ENCODE data around the gene PAM.
A peak's percentile ranks its signal among the peaks of the same experiment; 100 is the strongest.

PAM gene

GRCh38 chr5:102815540-102816332 lies 60.6 kb downstream of the PAM start:
- DNase-seq = peak; percentile 60

- no peak for DNase-seq
Measured at GRCh38 chr5:102818345-102818744, 63.2 kb downstream of the PAM start.

DNA sequence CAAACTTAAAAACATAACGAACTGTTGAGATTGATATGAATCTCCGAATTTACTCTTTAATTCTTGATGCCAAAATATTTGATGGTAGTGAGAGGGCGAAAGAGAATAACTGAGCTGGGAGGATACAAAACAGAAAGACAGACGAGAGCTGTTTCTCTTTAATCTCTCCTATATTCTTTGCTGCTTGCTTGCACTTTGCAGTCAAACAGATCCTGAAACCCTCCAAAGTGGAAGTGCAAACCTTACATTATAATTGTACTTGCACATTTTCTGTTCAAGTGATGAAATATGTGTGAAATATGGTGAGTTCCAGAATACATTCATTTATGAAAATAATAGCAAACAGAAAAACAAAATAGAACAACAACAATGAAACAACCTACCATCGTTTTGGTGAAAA lies 63.8 kb downstream of the PAM start:
- no peak for DNase-seq

DNA sequence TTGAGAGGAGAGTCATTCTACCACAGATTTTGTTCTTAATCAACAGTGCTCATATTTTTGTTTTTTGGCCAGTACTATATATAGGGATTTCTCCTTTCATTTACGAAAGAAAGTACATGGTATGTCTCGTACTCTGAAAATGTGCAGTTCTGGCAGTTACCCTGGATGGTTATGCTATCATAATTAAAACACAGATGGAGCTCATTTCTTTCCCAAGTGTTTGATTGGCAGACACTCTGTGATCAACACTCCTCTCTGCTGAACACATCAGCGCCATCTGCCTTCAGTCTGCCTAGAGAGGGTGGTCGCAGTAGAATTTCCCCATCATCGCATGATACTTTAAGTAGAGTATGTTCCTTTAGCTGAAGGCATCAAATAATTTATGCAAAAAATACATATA lies 64.5 kb downstream of the PAM start:
- no peak for DNase-seq

DNA sequence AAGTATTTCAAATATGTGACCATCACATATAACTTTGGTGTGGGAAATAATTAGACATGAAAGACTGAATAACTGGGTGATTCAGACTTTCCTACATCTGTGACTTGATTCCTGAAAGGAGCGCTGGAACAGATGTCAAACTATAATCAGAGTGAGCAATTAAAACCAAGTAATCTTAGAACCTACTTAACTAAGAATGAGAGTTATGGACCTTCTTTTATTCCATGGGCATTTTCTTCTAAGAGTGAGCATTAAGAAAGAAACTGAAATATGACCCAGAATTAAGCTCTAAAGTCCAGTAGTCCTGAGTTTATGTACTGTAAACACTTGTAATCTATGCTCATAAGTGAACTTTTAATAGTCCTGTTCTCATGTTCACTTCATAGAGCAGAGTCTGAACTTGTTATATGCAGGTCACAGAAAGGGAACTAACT lies 68.4 kb downstream of the PAM start:
- peak; percentile 7 for DNase-seq

DNA sequence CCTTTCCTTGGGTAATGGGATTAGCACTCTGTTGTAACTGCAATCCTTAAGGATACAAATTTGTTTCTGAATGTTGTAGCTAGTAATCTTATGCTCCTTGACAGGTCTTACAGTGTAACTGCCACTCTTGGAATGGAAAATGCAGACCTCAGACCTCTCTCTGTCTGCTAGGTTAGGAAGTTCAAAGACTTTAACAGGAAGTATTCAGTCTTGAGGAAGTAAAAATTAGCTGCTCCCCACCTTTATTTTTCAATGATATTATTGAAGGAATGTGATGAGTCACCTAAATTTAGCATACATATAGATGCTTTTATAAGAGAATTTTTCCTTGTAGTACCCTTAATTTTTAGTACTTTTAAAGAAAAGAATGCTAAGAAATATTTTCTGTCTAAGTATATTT lies 71.5 kb downstream of the PAM start:
- peak; percentile 7 for DNase-seq

DNA sequence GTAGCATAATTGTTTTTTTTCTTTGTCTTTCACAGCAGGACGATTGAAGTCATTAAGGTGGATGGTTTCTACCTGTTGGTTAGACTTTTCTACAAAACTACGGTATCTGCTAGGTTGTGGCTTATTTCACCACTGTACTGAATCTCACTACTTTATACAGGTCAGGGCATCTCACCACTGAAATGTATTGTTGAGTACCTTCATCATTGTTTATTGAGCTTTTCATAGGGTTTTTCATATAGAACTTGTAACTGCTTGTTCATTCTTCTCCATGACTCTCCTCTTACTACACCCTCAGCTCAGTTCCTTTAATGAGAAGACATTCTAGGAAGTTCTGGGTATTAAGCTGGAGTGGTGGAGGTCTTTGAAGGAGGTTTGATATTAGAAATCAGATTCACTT lies 75.1 kb downstream of the PAM start:
- DNase-seq = no peak

DNA sequence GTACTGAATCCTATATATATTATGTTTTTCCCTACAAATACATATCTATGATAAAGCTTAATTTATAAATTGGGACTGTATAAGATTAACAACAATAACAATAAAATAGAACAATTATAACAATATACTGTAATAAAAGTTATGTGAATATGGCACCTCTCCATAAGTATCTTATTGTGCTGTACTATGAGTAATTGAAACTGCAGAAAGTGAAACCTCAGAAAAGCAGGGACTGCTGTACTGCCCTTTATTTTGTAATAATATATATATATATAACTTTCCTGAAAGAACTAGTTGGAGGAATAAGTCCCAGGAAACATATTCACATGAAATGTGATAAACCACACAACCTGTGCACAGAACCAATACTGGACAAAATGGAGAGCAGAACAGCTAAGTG lies 77.3 kb downstream of the PAM start:
- peak; percentile 10 for DNase-seq

- DNase-seq = no peak
Measured at GRCh38 chr5:102833146-102833545, 78.0 kb downstream of the PAM start.

DNA sequence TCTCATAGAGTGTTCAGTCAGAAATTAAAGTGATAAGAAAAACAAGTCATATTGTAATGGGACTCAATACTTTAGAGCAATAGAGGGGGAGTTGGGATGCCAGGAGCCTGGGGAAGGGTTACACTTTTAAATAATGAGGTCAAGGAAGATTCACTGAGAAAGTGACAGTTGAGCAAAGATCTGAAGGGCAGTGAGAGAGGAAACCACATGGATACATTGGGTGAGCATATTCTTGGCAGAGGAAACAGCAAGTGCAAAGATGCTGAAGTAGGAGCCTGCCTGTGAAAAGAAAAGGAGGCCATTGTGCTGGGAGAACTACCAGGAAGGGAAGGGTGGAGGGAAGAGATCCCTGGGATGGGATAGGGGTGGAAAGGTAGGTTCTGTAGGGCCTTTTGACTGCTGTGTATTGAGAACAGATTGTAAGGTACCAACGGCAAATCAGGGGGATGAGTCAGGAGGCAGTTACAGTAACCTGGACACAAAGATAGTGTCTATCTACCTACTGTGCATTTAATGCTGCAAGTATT lies 79.4 kb downstream of the PAM start:
- DNase-seq = no peak

- DNase-seq = no peak
Measured at GRCh38 chr5:102835717-102836116, 80.6 kb downstream of the PAM start.

- DNase-seq = no peak
Measured at GRCh38 chr5:102841021-102841420, 85.9 kb downstream of the PAM start.

- DNase-seq = no peak
Measured at GRCh38 chr5:102843997-102844396, 88.9 kb downstream of the PAM start.

- no peak for DNase-seq
Measured at GRCh38 chr5:102845041-102845440, 89.9 kb downstream of the PAM start.

- DNase-seq = no peak
Measured at GRCh38 chr5:102850503-102850902, 95.4 kb downstream of the PAM start.

DNA sequence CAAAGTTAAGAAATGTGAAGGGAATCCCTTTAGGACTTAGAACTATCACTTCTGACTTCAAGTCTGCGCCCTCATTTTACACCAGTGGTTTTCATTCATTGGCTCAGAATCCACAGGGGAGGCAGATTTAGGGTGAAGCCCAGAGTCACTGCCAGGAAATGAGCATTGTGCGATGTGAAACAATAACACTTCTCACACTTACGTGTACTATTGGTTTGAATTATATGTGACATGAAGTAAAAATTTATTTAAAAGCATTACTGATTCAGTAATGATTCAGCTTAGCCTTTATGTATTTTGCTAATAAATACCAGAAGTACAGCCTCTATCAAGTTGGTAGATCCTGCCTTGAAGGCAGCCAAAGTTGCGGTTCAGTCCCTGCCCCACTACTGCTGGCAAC lies 98.6 kb downstream of the PAM start:
- no peak for DNase-seq

GRCh38 chr5:102855681-102856388 lies 100.7 kb downstream of the PAM start:
- no peak for DNase-seq

DNA sequence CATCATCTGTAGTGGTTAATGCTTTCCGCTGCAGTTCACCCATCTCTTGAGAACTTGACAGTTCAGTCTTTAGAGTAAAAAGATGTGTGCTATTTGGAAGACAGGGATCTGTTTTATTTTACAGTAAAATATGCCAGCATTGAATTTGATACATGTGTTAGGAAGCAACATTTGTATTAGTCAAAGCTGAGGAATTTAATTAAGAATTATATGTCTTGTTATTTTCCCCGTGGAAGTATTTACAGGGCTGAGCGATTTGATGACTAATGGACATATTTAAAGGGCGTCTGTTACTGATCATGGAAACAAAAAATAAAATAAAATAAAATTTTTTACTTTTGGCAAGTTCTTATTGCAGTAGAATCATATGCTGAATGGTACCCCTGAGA lies 101.3 kb downstream of the PAM start:
- no peak for DNase-seq

GRCh38 chr5:102857076-102857818 lies 102.1 kb downstream of the PAM start:
- DNase-seq = no peak

- peak; percentile 23 for DNase-seq
Measured at GRCh38 chr5:102858221-102858620, 103.1 kb downstream of the PAM start.

DNA sequence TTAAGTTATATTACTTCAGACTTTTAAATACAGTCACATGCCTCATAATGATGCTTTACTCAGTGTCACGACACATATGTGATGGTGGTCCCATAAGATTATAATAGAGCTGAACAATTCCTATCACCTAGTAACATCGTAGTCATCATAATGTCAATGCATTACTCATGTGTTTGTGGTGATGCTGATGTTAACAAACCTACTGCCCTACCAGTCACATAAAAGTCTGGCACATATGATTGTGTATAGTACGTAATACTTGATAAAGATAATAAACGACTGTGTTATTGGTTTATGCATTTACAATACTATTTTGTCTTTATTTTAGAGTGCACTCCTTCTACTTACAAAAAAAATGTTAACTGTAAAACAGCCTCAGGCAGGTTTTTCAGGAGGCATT lies 103.7 kb downstream of the PAM start:
- no peak for DNase-seq

DNA sequence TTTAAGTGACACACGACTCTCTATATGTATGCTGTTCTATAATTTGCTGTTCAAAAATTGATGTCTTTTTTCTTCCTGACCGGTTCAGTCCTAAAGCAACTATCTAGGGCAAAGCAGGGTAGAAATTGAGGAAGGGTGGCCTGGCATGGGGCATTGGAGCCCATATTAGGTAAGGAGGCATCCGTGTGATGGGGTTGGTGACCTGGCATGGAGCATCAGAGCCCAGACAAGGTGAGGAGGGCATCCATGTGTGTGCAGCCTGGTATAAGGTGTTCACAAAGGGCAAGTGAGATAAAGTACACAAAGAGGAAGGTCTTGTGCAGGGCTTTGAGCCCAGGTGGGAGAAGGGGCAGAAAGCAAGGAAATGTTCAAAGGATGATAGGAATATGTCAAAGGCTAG lies 104.9 kb downstream of the PAM start:
- no peak for DNase-seq

DNA sequence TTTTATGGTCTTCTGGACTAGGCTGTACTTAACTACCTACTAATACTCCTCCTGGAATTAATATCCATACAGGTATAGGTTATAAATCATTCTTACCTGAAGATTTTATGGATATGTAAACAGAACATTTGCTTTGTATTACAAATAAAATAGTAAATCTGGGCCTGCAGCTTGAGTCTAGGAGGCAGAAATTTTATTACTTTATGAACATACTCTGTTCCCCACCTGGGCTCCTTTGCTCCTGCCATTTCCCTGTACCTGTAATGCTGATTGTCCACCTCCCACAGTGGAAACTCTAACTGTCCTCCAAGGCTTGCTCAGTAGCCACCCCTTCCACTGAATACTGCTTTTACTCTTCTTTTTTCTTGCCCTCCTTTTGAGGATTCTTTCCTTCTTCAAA lies 108.0 kb downstream of the PAM start:
- DNase-seq = no peak

Measured in OCI-M1 (cell line).